ENCODE data around the gene KRT73. TPM values are rescaled to one million over a fixed set of nuclear protein-coding genes. Genes with fewer than 3 reads are reported as not detected.
"Not testable (repeated sequence)": the region's sequence is repeated elsewhere in the genome, so short reads cannot be mapped to it uniquely, and the experiment has no call there.

KRT73 gene
- total RNA-seq, 1 donor from 2014 or later: not detected

- no peak within 1 kb of the TSS for H3K4me3 Mint-ChIP-seq
- intact Hi-C loops (cut with micrococcal nuclease): no loop called here
- DNase-seq (ENCODE audit: low spot score): no peak
Measured at GRCh38 chr12:52600941-52601481, 17.3 kb downstream of the KRT73 start, which contains the start of gene KRT72. Gene KRT72, minus strand, starts transcription at chr12:52601463. Its CDS starts 11 bp downstream, at chr12:52601452.

GRCh38 chr12:52600475-52600874, 17.9 kb downstream of the KRT73 start:
- H3K27me3 Mint-ChIP-seq (ENCODE audit: insufficient read depth): peaks cover 4% of the 10 kb centered on the region
- intact Hi-C loops (cut with micrococcal nuclease): no loop called here
- peaks cover 7% of the 10 kb centered on the region for H3K4me1 Mint-ChIP-seq (ENCODE audit: low read depth)
- no peak for DNase-seq (ENCODE audit: low spot score)
- H3K4me3 Mint-ChIP-seq: no peak overlapping the region
- no peaks in the 10 kb centered on the region for H3K9me3 Mint-ChIP-seq
- H3K27ac Mint-ChIP-seq: no peak overlapping the region
- H3K36me3 Mint-ChIP-seq (ENCODE audit: low read depth): no peaks in the 10 kb centered on the region

More at GRCh38 chr12:52600941-52601481, 17.3 kb downstream of the KRT73 start, which contains the start of gene KRT72:
- Mint-ChIP-seq H3K4me1 (ENCODE audit: low read depth) (peaks cover 13% of the 10 kb centered on the region), H3K36me3 (ENCODE audit: low read depth) (no peaks in the 10 kb centered on the region), H3K27me3 (ENCODE audit: insufficient read depth) (peaks cover 4% of the 10 kb centered on the region), H3K27ac (no peak within 1 kb of the TSS), H3K9me3 (no peaks in the 10 kb centered on the region)

GRCh38 chr12:52600071-52600470, 18.3 kb downstream of the KRT73 start:
- peaks cover 3% of the 10 kb centered on the region for H3K4me1 Mint-ChIP-seq (ENCODE audit: low read depth)
- peaks cover 4% of the 10 kb centered on the region for H3K27me3 Mint-ChIP-seq (ENCODE audit: insufficient read depth)
- H3K36me3 Mint-ChIP-seq (ENCODE audit: low read depth): no peaks in the 10 kb centered on the region
- intact Hi-C loops (cut with micrococcal nuclease): no loop called here
- no peak for DNase-seq (ENCODE audit: low spot score)
- H3K4me3 Mint-ChIP-seq: no peak overlapping the region
- H3K9me3 Mint-ChIP-seq: no peaks in the 10 kb centered on the region
- H3K27ac Mint-ChIP-seq: no peak overlapping the region

- H3K9me3 Mint-ChIP-seq: no peaks in the 10 kb centered on the region
- intact Hi-C loops (cut with micrococcal nuclease): no loop called here
- no peak overlapping the region for H3K4me3 Mint-ChIP-seq
- no peak for DNase-seq (ENCODE audit: low spot score)
- H3K4me1 Mint-ChIP-seq (ENCODE audit: low read depth): no peaks in the 10 kb centered on the region
- no peaks in the 10 kb centered on the region for H3K36me3 Mint-ChIP-seq (ENCODE audit: low read depth)
- no peak overlapping the region for H3K27ac Mint-ChIP-seq
- peaks cover 7% of the 10 kb centered on the region for H3K27me3 Mint-ChIP-seq (ENCODE audit: insufficient read depth)
Measured at GRCh38 chr12:52598966-52599365, 19.4 kb downstream of the KRT73 start.

- intact Hi-C loops (cut with micrococcal nuclease); H3K36me3 Mint-ChIP-seq (ENCODE audit: low read depth); H3K4me3 Mint-ChIP-seq; H3K27ac Mint-ChIP-seq; H3K27me3 Mint-ChIP-seq (ENCODE audit: insufficient read depth); DNase-seq (ENCODE audit: low spot score); H3K4me1 Mint-ChIP-seq (ENCODE audit: low read depth); H3K9me3 Mint-ChIP-seq: not testable (repeated sequence)
Measured at GRCh38 chr12:52594237-52594636, 24.1 kb downstream of the KRT73 start.

GRCh38 chr12:52591521-52591920, 26.8 kb downstream of the KRT73 start:
- Mint-ChIP-seq H3K27ac (no peak overlapping the region), H3K4me3 (no peak overlapping the region), H3K27me3 (ENCODE audit: insufficient read depth) (peaks cover 14% of the 10 kb centered on the region), H3K36me3 (ENCODE audit: low read depth) (no peaks in the 10 kb centered on the region), H3K4me1 (ENCODE audit: low read depth) (peaks cover 8% of the 10 kb centered on the region), H3K9me3 (no peaks in the 10 kb centered on the region)
- no peak for DNase-seq (ENCODE audit: low spot score)
- intact Hi-C loops (cut with micrococcal nuclease): no loop called here

GRCh38 chr12:52590021-52590420, 28.3 kb downstream of the KRT73 start:
- Mint-ChIP-seq H3K36me3 (ENCODE audit: low read depth) (no peaks in the 10 kb centered on the region), H3K27ac (no peak overlapping the region), H3K4me1 (ENCODE audit: low read depth) (peaks cover 23% of the 10 kb centered on the region), H3K9me3 (no peaks in the 10 kb centered on the region), H3K4me3 (no peak overlapping the region), H3K27me3 (ENCODE audit: insufficient read depth) (peaks cover 14% of the 10 kb centered on the region)
- no peak for DNase-seq (ENCODE audit: low spot score)
- intact Hi-C loops (cut with micrococcal nuclease): no loop called here

GRCh38 chr12:52587563-52587962, 30.8 kb downstream of the KRT73 start:
- intact Hi-C loops (cut with micrococcal nuclease): no loop called here
- no peak overlapping the region for H3K27ac Mint-ChIP-seq
- peaks cover 33% of the 10 kb centered on the region for H3K4me1 Mint-ChIP-seq (ENCODE audit: low read depth)

GRCh38 chr12:52585946-52586345, 32.4 kb downstream of the KRT73 start:
- H3K27ac Mint-ChIP-seq: no peak overlapping the region
- H3K4me3 Mint-ChIP-seq: no peak overlapping the region
- peaks cover 9% of the 10 kb centered on the region for H3K27me3 Mint-ChIP-seq (ENCODE audit: insufficient read depth)
- H3K9me3 Mint-ChIP-seq: no peaks in the 10 kb centered on the region
- no peaks in the 10 kb centered on the region for H3K36me3 Mint-ChIP-seq (ENCODE audit: low read depth)
- H3K4me1 Mint-ChIP-seq (ENCODE audit: low read depth): peaks cover 33% of the 10 kb centered on the region
- intact Hi-C loops (cut with micrococcal nuclease): no loop called here
- peak; percentile 43 for DNase-seq (ENCODE audit: low spot score)

More at GRCh38 chr12:52587563-52587962, 30.8 kb downstream of the KRT73 start:
- Mint-ChIP-seq H3K27me3 (ENCODE audit: insufficient read depth) (peaks cover 9% of the 10 kb centered on the region), H3K4me3 (no peak overlapping the region), H3K36me3 (ENCODE audit: low read depth) (no peaks in the 10 kb centered on the region), H3K9me3 (no peaks in the 10 kb centered on the region)
- no peak for DNase-seq (ENCODE audit: low spot score)

- no peak overlapping the region for H3K27ac Mint-ChIP-seq
- H3K9me3 Mint-ChIP-seq: no peaks in the 10 kb centered on the region
- H3K36me3 Mint-ChIP-seq (ENCODE audit: low read depth): no peaks in the 10 kb centered on the region
- H3K4me1 Mint-ChIP-seq (ENCODE audit: low read depth): peaks cover 33% of the 10 kb centered on the region
- intact Hi-C loops (cut with micrococcal nuclease): no loop called here
- peaks cover 9% of the 10 kb centered on the region for H3K27me3 Mint-ChIP-seq (ENCODE audit: insufficient read depth)
- no peak overlapping the region for H3K4me3 Mint-ChIP-seq
- no peak for DNase-seq (ENCODE audit: low spot score)
Measured at GRCh38 chr12:52585066-52585465, 33.3 kb downstream of the KRT73 start.

- H3K4me3 Mint-ChIP-seq: no peak overlapping the region
- peaks cover 33% of the 10 kb centered on the region for H3K4me1 Mint-ChIP-seq (ENCODE audit: low read depth)
- no peak overlapping the region for H3K27ac Mint-ChIP-seq
- H3K36me3 Mint-ChIP-seq (ENCODE audit: low read depth): no peaks in the 10 kb centered on the region
- H3K27me3 Mint-ChIP-seq (ENCODE audit: insufficient read depth): peaks cover 10% of the 10 kb centered on the region
- H3K9me3 Mint-ChIP-seq: no peaks in the 10 kb centered on the region
- DNase-seq (ENCODE audit: low spot score): no peak
- intact Hi-C loops (cut with micrococcal nuclease): loop anchor here (5.0 kb wide), 1 partner anchor 108 kb away; no protein-coding TSS in a partner anchor
Measured at GRCh38 chr12:52584156-52584682, 34.1 kb downstream of the KRT73 start.

- H3K36me3 Mint-ChIP-seq (ENCODE audit: low read depth): no peaks in the 10 kb centered on the region
Measured at GRCh38 chr12:52582971-52583456, 35.3 kb downstream of the KRT73 start.

GRCh38 chr12:52582486-52582885, 35.9 kb downstream of the KRT73 start:
- no peak for DNase-seq (ENCODE audit: low spot score)
- Mint-ChIP-seq H3K4me1 (ENCODE audit: low read depth) (peaks cover 33% of the 10 kb centered on the region), H3K4me3 (no peak overlapping the region), H3K36me3 (ENCODE audit: low read depth) (no peaks in the 10 kb centered on the region), H3K9me3 (no peaks in the 10 kb centered on the region), H3K27me3 (ENCODE audit: insufficient read depth) (peaks cover 13% of the 10 kb centered on the region), H3K27ac (no peak overlapping the region)
- intact Hi-C loops (cut with micrococcal nuclease): loop anchor here (2.0 to 5.0 kb wide), 2 partner anchors 110 to 430 kb away; no protein-coding TSS in a partner anchor

More at GRCh38 chr12:52582971-52583456, 35.3 kb downstream of the KRT73 start:
- Mint-ChIP-seq H3K27me3 (ENCODE audit: insufficient read depth) (peaks cover 13% of the 10 kb centered on the region), H3K27ac (no peak overlapping the region), H3K9me3 (no peaks in the 10 kb centered on the region), H3K4me1 (ENCODE audit: low read depth) (peaks cover 33% of the 10 kb centered on the region), H3K4me3 (no peak overlapping the region)
- DNase-seq (ENCODE audit: low spot score): peak; percentile 59
- intact Hi-C loops (cut with micrococcal nuclease): loop anchor here (1.0 to 5.0 kb wide), 7 partner anchors 27 to 430 kb away; no protein-coding TSS in a partner anchor

Measured in activated T-helper 1 cell treated with anti-CD3 and anti-CD28 coated beads, Interleukin-12 subunit alpha, Interleukin-12 subunit beta, Interleukin-2, Interleukin-4 antibody, amounts not matched to agents 30 ng/mL and 10 ng/mL and 1 ng/mL, durations not matched to agents 14 hours and 24 hours and 36 hours (primary cell).